ENCODE data around the gene KCTD19.
"Not testable (repeated sequence)": the region's sequence is repeated elsewhere in the genome, so short reads cannot be mapped to it uniquely, and the experiment has no call there.

The KCTD19 gene

DNA sequence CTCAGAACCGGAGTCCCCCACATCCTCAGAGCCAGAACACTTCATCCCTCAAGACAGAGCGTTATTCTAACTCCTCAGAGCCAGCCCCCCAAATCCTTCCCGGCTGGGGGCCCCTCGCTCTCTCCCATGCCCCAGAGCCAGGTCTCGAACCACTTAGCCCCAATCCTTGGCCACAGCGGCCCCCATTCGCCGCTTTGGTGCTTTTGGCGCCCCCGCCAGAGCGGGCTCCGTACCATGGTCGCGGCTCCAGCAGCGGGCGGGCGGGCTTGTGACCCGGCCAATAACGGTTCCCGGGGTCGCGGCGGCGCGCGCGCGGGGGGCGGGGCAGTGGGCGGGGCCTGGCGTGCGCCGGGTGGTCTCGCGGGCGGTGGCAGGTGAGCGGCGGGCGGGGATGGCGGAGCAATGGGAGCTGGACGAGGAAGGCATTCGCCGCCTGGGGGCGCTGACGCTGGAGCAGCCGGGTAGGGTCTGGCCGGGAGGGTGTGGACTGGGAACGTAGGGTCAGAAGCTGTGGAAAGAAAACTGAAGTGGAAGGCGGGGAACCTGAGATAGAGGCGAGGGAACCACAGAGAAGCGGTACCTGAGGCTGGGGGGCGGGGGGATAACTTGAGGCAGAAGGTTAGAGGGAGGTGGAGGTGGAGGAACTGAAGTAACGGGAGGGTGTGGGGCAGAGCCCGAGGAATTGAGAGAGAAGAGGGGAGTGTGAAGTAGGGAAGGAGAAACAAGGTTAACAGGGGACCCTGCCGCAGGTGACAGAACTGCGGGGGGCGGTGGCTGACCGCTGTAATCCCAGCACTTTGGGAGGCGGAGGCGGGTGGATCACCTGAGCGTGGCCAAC lies at the start of gene KCTD19, which contains the start of gene LRRC36:
KCTD19 (minus strand) TSS at position 270 of the 838 bp plus-strand sequence; CDS start at position 236, 34 bp downstream.
LRRC36 (plus strand) TSS at position 344 of the 838 bp plus-strand sequence; CDS start at position 392, 48 bp downstream.
- no peak for FAIRE-seq

DNA sequence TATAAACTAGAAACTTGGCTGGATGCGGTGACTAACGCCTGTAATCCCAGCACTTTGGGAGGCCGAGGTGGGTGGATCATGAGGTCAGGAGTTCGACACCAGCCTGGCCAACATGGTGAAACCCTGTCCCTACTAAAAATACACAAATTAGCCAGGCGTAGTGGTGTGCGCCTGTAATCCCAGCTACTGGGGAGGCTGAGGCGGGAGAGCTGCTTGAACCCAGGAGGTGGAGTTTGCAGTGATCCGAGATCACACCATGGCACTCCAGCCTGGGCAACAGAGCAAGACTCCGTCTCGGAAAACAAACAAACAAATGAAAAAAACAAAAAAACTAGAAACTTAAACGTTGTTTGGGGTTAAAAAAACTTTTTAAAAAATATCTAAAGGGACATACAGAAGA lies 49.5 kb upstream of the KCTD19 start:
- FAIRE-seq = not testable (repeated sequence)

DNA sequence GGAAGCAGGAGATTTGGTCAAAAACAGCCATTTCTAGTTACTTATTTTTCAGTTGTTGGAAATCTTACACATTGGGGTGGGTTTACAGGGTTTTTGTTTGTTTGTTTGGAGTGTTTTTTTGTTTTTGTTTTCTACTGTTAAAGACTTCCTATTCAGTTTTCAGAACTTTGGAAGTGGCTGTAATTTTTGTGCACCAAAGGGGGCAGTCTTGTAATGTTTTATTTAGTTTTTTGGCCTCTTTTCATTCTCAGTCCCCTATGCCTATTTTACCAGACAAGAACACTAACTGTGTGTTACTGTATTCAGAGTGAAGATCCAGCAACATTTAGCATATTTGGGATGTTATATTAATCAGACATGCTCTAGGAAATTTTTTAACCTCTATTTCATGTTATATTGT lies 46.1 kb upstream of the KCTD19 start:
- FAIRE-seq = peak; percentile 55

DNA sequence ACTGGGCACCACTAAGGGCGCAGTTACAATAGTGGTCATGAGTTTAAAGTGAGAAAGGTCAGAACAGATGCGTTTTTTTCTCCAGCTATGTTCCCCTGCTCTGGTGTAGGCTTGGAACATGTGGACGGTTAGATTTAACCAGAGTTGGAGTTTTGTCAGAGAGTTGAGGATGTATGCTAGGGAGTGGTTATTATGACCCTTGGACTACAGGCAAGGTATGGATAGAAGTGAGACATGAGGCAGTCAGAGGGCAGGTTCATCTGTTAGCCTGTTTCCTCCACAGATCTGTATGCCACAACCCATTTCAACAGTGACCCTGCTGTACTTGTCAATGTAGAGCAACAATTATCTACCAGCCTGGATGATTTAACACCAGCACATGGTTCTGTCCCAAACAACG lies 44.1 kb upstream of the KCTD19 start:
- FAIRE-seq = no peak

DNA sequence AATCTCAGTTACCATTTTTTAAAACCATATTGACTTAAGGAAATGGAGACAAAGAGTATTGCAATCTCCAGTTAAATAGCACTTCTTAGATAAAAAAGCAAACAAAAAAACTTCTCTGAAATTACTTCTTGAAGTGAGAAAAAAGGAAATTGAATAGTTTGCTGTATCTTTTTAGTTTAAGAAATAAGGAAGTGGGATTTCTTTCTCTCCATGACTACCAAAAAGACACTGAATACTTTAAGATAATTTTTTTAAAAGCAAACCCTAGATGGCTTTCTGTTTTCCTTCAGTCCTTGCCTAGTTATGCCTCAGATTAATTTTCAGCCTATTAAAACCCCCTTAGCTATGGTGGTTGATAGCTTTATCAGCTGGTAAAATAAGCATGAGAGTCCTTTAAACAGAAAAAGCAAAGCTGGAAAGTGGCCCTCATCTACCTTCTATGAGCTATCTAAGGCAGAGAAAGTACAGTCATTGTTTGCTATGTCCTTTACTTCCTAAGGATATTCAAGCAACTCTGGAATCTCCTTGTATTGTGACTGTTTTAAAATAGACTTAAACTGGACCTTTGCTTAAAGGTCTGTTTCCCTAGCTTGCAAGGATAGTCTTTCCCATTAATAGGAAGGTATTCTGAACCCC lies 38.2 kb upstream of the KCTD19 start:
- FAIRE-seq = no peak

DNA sequence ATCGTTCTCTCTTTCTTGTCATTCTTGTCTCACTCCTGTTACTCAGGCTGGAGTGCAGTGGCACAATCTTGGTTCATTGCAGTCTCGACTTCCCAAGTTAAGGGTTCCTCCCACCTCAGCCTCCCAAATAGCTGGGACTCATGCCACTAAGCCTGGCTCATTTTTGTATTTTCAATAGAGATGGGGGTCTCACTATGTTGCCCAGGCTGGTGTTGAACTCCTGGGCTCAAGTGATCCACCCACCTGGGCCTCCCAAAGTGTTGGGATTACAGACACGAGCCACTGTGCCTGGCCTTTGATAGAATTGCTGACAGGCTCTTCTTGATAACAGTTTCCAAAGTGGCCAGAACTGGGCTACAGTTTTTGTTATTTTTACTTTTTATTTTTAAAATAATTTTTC lies 34.5 kb upstream of the KCTD19 start:
- FAIRE-seq = no peak

DNA sequence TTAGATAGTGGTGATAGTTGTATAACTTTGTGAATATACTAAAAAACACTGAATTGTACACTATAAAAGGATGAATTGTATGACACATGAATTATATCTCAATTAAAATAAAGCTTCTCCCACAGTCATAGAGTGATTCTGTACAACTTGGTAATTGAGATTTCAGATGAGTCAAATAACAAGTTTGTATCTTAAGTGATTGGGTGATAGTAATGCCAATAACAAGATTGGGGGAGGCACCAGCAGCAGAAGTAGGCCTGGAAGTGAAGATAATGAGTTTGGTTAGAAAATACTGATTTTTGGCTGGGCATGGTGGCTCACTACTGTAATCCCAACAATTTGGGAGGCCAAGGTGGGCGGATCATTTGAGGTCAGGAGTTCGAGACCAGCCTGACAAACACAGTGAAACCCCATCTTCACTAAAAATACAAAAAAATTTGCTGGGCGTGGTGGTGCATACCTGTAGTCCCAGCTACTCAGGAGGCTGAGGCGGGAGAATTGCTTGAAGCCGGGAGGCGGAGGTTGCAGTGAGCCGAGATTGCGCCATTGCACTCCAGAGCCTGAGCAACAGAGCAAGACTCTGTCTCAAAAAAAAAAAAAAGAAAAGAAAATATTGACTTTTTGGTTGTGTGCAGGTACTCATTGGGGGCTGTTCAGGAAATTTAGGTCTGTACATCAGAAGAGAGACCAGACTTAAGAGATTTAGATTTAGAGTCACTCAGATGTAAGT lies 33.2 kb upstream of the KCTD19 start:
- FAIRE-seq = not testable (repeated sequence)

DNA sequence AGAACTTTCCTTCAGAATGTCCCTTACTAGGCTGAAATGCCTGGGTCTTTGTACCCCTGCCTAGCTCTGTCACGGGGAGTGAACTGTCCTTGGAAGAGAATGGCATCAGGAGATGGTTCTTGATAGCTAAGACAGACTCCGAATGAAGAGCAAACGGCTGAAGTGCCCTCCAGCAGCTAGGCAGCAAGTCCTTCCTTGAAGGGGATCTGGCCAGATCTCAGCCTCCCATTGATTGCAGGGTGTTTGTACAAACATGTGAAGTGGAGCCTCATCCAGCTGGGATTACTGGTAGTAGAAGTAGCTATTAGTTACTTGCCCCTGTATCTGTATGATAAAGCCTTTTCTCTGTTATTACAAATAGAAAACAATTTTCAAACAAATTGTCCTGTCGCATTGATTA lies 31.0 kb upstream of the KCTD19 start:
- FAIRE-seq = no peak

DNA sequence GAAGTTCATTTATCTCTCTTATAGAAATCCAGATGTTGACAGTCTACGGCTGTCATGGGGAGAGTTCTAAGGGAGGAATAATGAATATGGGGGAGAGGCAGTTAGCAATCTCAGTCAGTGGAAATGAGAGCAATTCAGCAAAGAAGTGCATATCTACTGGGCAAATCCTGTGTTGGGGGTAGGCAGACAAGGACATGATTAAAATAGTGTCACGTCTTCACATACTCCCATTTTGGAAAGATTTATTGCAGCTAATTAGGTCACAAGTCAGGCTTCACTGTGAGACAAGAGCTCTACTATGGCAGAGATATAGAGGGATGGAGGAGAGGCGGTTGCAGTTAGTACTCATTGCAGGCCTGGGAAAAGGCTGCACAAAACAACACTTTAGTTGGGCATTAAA lies 29.9 kb upstream of the KCTD19 start:
- FAIRE-seq = no peak

DNA sequence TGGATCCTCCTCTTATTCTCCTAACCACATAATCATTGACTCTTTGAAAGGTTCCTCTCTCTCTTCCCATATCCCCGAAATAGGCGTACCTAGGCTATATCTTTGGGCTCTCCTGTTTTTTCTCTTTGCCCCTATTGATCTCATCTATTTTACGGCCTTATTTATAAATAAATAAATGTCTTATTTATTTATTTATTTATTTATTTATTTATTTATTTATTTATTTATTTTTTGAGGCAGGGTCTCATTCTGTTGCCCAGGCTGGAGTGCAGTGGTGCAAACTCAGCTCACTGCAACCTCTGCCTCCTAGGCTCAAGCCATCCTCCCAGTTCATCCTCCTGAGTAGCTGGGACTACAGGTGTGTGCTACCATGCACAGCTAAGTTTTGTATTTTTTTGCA lies 25.9 kb upstream of the KCTD19 start:
- not testable (repeated sequence) for FAIRE-seq

DNA sequence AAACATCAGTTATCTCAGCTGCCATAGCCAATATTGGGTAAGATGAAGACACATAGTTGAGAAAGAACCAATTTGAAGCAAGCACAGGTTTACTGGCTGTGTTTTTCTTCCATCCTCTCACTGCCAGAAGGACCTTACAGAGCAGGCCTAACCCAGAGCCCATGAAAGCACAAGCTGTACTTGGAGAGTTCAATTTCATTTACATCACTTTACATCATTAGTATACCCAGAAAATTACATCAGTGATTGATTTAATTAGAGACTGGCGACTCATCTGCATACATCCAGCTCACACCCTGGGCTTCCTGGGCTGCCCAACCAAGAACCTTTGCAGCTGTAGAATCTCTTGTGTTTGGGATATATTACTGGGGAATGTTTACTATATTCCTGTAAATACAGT lies 23.8 kb upstream of the KCTD19 start:
- no peak for FAIRE-seq

DNA sequence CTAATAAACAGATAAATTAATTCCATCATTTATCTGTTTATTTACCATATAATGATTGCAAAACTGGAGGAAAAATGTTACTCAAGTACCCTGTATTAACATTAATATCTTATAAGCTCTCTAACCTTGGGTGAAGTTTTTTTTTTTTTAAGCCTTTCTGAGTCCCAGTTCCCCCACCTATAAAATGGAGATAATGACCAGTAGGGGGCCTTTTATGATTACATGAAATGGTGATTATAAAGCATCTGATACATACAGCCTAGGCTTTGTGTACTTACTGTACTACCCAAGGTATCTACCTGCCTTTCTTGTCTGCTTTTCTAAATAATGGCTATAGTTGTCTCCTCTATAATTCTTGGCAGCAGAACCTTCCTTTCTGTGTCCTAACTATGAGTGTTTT lies 22.6 kb upstream of the KCTD19 start:
- no peak for FAIRE-seq

DNA sequence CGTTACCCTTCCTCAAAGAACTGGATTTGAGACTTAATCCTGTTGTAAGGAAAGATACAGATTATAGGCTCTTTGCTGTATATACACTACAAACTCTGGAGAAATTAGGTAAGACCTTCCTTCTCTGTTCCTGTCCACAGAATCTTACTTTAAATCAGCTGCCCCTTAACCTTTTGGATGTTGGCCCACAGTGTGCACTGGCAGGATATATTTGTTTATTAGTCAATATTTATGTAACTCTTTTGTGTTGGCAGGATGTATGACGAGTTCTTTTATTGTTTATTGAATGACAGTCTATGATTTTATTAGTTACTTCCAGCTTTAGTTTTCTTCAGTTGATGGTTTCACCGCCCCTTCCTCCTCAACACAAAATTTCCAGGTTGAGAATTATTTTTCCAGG lies 19.8 kb upstream of the KCTD19 start:
- FAIRE-seq = no peak

DNA sequence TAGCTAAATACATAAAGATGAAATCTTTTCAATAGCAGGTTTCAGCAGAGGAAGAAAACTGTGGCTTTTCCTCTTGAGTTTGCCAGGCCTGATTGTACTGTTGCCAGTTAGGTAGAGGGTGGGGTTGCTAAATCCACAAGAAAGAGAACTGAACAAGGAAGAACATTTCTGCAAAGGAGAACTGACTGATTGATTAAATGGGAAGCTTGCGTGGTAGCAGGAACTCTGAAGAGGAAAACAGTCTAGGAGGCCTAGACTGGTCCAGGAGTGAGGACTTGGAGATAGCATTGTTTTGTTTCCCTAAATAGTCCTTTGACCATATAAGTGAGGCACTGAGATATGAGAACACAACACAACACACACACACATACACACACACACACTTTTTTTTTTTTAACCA lies 18.9 kb upstream of the KCTD19 start:
- no peak for FAIRE-seq

DNA sequence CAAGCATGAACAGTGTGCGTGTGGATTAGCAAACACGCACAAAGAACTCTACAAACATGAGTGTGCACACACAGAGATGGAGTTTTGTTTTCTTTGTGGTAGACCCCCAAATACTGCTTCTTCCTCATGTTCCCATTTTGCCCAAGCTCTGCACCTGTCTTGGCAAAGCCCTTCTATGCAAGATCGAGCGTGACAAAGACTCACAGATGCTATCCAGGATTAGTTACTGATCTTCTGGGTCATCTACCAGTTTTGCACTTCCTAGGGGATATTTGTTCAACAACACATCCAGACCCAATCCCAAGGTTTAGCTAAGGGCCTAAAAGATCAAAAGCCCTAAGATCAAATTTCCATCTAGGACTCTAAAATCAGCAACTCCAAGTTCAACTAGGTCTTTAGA lies 16.1 kb upstream of the KCTD19 start:
- no peak for FAIRE-seq

DNA sequence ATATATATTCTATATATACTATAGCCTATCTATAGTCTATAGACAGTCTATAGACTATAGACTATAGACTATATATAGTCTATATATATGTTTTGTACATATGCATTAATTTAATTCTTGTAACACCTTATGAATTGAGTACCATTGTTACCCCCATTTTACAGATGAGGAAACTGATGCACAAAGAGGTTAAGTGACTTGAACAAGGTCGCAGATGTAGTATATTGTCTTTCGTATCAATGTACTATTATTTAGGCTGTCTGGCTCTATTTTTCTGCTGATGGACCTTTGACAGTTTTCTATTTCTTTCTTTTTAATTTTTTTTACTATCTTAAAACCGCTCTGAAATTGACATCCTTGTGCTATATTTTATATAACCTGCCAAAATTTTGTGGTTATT lies 14.7 kb upstream of the KCTD19 start:
- no peak for FAIRE-seq

DNA sequence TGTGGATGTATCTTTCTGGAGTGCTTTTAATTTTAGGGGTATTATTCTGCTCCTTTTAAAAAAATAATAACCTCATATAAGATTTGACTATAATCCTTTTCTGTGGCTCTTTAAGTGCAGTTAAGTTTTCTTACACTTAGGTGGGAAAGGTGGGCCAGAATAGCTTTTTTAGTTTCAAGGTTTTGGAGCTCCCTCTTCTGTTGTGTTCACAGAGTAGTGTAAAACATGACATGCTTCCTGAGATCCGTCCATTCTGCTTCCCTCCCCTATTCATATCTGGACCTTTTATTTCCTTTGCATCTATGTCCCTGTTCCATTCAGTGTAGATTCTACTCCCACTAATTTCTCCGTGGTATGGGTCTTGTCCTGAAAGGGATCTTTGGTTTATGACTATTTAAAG lies 12.9 kb upstream of the KCTD19 start:
- no peak for FAIRE-seq

DNA sequence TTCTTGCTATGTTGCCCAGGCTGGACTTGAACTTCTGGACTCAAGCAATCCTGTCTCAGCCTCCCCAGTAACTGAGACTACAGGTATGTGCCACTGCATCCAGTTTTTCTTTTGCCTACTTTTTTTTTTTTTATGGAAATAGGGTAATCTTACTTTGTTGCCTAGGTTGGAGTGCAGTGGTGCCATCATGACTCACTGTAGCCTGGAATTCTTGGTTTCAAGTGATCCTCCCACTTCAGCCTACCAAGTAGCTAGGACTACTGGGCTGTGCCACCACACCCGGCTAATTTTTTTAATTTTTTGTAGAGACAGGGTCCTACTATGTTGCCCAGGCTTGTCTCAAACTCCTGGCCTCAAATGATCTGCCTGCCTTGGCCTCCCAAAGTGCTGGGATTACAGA lies 10.1 kb upstream of the KCTD19 start:
- no peak for FAIRE-seq

DNA sequence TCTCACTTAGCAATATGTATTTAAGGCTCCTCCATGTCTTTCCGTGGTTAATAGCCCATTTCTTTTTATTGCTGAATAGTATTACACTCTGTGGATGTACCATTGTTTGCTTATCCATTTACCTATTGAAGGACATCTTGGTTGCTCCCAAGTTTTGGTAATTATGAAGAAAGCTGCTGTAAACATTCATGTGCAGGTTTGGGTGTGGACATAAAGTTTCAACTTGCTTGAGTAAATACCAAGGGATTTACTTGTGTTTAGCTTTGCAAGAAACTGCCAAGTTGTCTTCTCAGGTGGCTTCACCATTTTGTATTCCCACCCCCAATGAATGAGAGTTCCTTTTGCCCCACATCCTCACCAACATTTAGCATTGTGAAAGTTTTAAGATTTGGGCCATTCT lies 9.6 kb upstream of the KCTD19 start:
- FAIRE-seq = no peak

DNA sequence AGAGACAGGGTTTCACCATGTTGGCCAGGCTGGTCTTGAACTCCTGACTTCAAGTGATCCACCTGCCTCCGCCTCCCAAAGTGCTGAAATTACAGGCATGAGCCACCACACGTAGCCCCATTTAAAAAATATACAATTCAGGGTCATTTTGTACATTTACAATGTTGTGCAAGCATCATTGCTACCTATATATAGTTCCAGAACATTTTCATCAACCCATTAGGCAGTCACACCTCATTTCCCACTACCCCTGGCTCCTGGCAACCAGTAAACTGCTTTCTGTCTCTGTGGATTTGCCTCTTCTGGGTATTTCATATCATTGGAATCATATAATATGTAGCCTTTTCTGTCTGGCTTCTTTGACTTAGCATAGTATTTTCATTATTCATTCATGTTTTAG lies 6.8 kb upstream of the KCTD19 start:
- FAIRE-seq = no peak

DNA sequence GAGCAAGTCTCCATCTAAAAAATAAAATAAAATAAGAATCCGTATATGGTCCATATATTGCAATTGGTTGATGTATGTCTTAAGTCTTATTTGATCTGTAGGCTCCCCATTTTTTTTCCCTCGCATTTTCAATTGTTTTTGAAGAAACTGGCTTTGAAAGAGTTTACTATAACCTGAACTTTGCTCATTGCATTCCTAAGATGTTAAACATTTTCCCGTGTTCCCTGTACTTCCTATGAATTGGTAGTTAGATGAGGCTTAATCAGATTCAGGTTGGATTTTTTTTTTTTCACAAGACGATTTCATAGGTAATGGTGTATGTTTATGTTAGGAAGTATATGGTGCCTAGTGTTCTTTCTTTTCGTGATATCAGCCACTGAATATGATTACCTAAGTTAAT lies 3.4 kb upstream of the KCTD19 start:
- FAIRE-seq = no peak

DNA sequence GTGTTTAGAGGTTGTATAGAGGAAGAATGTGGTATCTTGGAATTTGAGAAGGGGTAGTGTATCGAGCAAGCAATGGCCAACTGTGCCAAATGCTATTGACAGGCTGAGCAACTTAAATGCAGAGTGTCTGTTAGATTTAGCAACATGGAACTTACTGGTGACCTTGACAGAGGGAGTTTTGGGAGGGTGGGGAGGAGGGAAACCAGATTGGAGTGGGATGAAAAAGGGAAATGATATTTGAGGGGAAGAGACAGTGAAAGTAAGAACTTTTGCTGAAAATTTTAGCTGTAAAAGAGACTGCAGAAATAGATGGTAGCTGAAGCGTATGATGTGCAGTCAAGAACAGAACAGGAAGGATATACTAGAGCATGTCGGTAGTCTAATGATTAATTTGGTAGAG lies 1.2 kb upstream of the KCTD19 start:
- no peak for FAIRE-seq

DNA sequence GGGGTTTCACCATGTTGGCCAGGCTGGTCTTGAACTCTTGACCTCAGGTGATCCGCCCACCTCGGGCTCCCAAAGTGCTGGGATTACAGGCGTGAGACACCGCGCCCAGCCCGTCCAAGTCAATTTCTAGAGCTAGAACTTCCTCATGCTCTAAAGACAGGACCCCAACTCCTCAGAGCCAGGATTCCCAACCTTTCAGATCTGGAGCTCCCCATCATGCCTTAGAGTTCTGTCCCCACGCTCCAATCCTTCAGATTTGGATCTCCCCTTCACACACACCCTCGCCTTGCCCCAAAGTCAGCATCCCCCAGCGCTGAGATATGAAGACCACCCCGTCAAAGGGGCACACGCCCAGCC lies 448 bp downstream of the KCTD19 start:
- no peak for FAIRE-seq

DNA sequence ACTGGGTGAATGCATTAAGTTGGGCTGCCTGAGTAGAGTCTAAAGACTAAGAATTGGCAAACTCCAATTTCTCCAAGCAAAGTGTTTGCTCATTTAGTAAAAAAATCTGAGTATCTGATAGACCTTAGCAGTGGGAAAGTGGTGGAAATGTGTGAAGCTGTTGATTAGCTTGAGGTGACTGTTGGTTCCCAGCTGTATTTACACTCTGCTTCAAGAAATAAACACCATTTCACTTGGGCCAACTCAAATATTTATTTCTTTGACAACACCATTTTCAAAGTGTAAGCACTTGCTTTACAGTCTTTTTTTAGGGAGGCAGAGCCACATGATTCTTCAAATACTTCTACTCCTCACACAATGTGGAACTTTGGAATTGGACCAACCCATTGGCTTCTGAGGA lies 8.7 kb downstream of the KCTD19 start:
- no peak for FAIRE-seq
